HepG2 (cell line): ENCODE measurements around the gene SMAD3. TPM values are rescaled to one million over a fixed set of nuclear protein-coding genes. Genes with fewer than 3 reads are reported as not detected.

ENCODE experiments used
- ATRX ChIP-seq: sonication (generic); formaldehyde crosslinking; IDR thresholded peaks from 2 replicates; pipeline ENCODE4 v1.4.0; 2020; ENCODE audit warnings: missing genetic modification reagents, borderline replicate concordance
- KDM1A ChIP-seq: IDR thresholded peaks from 2 replicates; pipeline ENCODE4 v1.6.1; 2016; ENCODE audit warnings: missing compliant biosample characterization
- MAFK ChIP-seq, 2 experiments: IDR thresholded peaks in 1 of 2; conservative IDR thresholded peaks in 1 of 2; 2 replicates each; pipeline ENCODE4 v1.6.1; 2011; ENCODE audit warnings: improper control_type of control experiment in 2 of 2, low read length in 2 of 2
- MED8 ChIP-seq: sonication (generic); formaldehyde crosslinking; IDR thresholded peaks from 2 replicates; pipeline ENCODE4 v1.8.1; 2023; ENCODE audit warnings: mild to moderate bottlenecking, missing genetic modification reagents; ENCODE audit not compliant: insufficient replicate concordance
- NFAT5 ChIP-seq: sonication (generic); formaldehyde crosslinking; IDR thresholded peaks from 2 replicates; pipeline ENCODE4 v1.4.0; 2020; ENCODE audit warnings: missing genetic modification reagents
- NFE2L1 ChIP-seq: sonication (generic); formaldehyde crosslinking; IDR thresholded peaks from 2 replicates; pipeline ENCODE4 v1.4.0; 2020; ENCODE audit warnings: missing genetic modification reagents, mild to moderate bottlenecking, borderline replicate concordance
- PHF8 ChIP-seq: sonication (generic); formaldehyde crosslinking; IDR thresholded peaks from 2 replicates; pipeline ENCODE4 v1.5.0; 2020; ENCODE audit warnings: missing genetic modification reagents
- RORA ChIP-seq: sonication (generic); formaldehyde crosslinking; IDR thresholded peaks from 2 replicates; pipeline ENCODE4 v1.5.0; 2020; ENCODE audit warnings: mild to moderate bottlenecking, missing genetic modification reagents, moderate library complexity
- TBL1XR1 ChIP-seq: fragments of 150-350 bp; IDR thresholded peaks from 2 replicates; pipeline ENCODE4 v1.6.1; 2014; ENCODE audit warnings: borderline replicate concordance, low read length; ENCODE audit not compliant: partially characterized antibody
- TEF ChIP-seq: sonication (generic); formaldehyde crosslinking; IDR thresholded peaks from 2 replicates; pipeline ENCODE4 v1.5.0; 2020; ENCODE audit warnings: missing genetic modification reagents
- ZBTB44 ChIP-seq: sonication (generic); formaldehyde crosslinking; IDR thresholded peaks from 2 replicates; pipeline ENCODE4 v1.4.0; 2020; ENCODE audit warnings: missing genetic modification reagents
- ZNF230 ChIP-seq: sonication (generic); formaldehyde crosslinking; IDR thresholded peaks from 2 replicates; pipeline ENCODE4 v1.4.0; 2020; ENCODE audit warnings: mild to moderate bottlenecking, missing genetic modification reagents
- ZNF333 ChIP-seq: sonication (generic); formaldehyde crosslinking; IDR thresholded peaks from 2 replicates; pipeline ENCODE4 v1.4.0; 2020; ENCODE audit warnings: mild to moderate bottlenecking, missing genetic modification reagents, borderline replicate concordance
- ZNF562 ChIP-seq: sonication (generic); formaldehyde crosslinking; IDR thresholded peaks from 2 replicates; pipeline ENCODE4 v1.8.0; 2022; ENCODE audit warnings: missing genetic modification reagents, borderline replicate concordance
- ZNF629 ChIP-seq: sonication (generic); formaldehyde crosslinking; conservative IDR thresholded peaks from 2 replicates; pipeline ENCODE4 v1.5.0; 2020; ENCODE audit warnings: missing genetic modification reagents
- ZNF709 ChIP-seq: sonication (generic); formaldehyde crosslinking; IDR thresholded peaks from 2 replicates; pipeline ENCODE4 v1.5.0; 2020; ENCODE audit warnings: mild to moderate bottlenecking, missing genetic modification reagents
- polyA plus RNA-seq, 8 experiments: library from polyadenylated mRNA; depleted of rRNA in 3 of 8; stranded (reverse) in 7 of 8; unstranded in 1 of 8; fragments of >200 nt; fragmentation: Illumina TruSeq in 4 of 8; extraction: Trizol in 4 of 8; gene quantifications; 2 replicates each; pipeline versions ENCODE4 v1.2.1 to v1.2.3, GENCODE V29; 2011 to 2016; ENCODE audit warnings: low read depth in 4 of 8, missing spikeins in 1 of 8, mixed read lengths in 1 of 8; ENCODE audit not compliant: insufficient read depth in 1 of 8
- total RNA-seq, 5 experiments: library from RNA; depleted of rRNA; stranded (reverse); fragments of >200 nt; fragmentation: Illumina TruSeq; extraction: Trizol; gene quantifications; 2 replicates each; pipeline ENCODE4 v1.2.3, GENCODE V29; 2016; ENCODE audit warnings: low read depth in 1 of 5

The SMAD3 gene
- total and polyA plus RNA-seq, 2 of the 13 experiments (the other 11 are each of a cell fraction or from before 2014, with no cell fraction given) = 8.6 to 56.3 TPM

- TF ChIP-seq NFAT5 (no peak), ATRX (CRISPR knock-in tag) (no peak), ZNF709 (CRISPR knock-in tag) (no peak), ZNF629 (CRISPR knock-in tag) (peak; percentile 92), MAFK (conservative IDR thresholded peaks at IDR 0.05 in 1 of 2, IDR thresholded peaks at IDR 0.05 in 1 of 2; ENCODE audit: low read length in 2 of 2) (peak in 1 of 2 experiments; percentile 11; a peak in 1 of 4 replicates), ZNF562 (no peak), NFE2L1 (CRISPR knock-in tag) (no peak), ZNF230 (CRISPR knock-in tag) (no peak), ZBTB44 (no peak), PHF8 (CRISPR knock-in tag) (no peak), TEF (no peak), KDM1A (CRISPR knock-in tag) (0 out of 2 replicates have a peak, but pooled peaks have one; percentile 31), TBL1XR1 (no peak), RORA (CRISPR knock-in tag) (no peak), ZNF333 (no peak), MED8 (CRISPR knock-in tag) (no peak)
These were observed 79.4 kb downstream of the SMAD3 start (continued) for GRCh38 chr15:67144609-67145311.
